GM12874 (cell line): ENCODE results near the gene HAND1.

Experiments
- TF ChIP-seq, protein P1 (sequence below): IDR thresholded peaks from 2 replicates; pipeline ENCODE4 v1.5.1; 2011; ENCODE audit warnings: low read depth, mild to moderate bottlenecking, control low read depth, low read length, moderate library complexity; ENCODE audit not compliant: insufficient read depth

Gene HAND1

DNA sequence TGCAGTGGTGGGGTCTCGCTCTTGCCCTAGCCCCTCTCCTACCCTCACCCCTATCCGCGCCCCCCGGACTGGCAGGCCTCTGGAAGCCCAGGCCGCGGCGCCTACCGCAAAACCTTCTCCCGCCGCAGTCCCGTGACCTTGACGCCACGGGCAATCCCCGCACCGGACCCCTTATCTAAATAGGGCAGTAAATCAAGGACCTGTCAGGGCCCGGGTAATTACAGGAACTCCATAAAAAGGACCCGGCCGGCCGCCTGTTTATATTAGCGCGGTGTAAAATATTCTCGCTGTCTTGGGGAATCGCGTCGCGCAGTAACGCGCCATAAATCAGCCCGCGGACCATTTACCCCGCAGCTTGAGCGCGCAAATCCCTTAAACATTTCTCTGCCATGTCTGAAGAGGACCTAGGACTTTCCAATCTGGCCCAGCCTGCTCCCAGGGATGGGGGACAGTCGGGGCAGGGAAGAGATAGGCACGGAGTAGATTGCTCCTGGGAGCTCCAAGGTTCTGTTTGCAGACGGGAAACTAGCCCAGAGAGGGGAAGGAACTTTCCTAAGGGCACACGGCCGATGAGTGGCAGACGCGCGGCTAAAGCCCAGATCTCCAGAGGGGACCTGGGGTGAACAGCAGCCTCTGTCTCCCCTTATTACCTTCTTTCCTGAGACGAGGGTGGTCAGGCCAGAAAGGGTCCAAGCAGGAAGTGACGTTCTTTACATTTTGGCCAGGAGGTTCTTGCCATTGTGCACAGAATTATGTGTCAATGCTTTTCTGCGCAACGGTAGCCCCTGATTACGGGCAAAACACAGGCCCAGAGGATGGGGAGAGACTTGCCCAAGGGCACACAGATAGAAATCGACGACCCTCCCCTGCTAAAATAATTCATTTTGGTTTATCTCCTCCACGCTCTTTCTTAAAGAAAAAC lies 4.8 kb upstream of the HAND1 start:
- TF ChIP-seq, protein P1, sequence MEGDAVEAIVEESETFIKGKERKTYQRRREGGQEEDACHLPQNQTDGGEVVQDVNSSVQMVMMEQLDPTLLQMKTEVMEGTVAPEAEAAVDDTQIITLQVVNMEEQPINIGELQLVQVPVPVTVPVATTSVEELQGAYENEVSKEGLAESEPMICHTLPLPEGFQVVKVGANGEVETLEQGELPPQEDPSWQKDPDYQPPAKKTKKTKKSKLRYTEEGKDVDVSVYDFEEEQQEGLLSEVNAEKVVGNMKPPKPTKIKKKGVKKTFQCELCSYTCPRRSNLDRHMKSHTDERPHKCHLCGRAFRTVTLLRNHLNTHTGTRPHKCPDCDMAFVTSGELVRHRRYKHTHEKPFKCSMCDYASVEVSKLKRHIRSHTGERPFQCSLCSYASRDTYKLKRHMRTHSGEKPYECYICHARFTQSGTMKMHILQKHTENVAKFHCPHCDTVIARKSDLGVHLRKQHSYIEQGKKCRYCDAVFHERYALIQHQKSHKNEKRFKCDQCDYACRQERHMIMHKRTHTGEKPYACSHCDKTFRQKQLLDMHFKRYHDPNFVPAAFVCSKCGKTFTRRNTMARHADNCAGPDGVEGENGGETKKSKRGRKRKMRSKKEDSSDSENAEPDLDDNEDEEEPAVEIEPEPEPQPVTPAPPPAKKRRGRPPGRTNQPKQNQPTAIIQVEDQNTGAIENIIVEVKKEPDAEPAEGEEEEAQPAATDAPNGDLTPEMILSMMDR = no peak

DNA sequence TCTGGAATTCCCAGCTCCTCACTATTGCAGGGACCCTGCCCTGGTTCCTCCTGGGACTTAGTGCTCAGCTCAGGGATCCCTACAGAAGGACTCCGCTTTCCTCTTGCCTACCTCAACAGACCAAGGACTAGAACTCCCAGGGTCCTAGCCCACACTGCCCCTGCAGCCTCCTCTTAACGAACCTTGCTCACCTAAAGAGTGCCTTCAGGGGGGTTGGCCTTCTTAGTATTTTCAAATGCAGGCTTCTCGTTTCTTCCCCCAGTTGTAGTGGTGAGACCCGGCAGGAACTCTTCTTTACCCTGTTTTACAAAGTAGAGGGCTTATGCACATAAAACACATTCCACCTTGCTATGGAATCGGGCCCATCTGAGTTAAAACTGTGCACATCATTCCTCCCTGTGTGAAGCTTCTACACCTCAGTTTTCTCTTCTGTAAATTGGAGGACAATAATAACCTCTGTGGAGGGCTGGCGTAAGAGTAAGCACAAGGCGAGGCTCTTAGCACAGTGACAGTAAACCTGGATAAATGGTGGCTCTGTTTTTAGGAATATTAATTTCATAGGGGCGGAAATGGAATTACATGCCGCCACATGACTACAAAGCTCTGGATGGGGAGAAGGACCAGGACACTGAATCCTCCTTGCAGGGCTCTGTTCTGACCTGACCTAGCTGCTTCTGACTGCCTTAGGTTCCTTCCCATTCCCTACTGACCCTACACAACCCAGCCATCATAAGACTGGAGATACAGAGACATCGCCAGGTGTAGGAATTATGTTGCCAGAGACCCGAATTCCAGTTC lies 3.8 kb upstream of the HAND1 start:
- TF ChIP-seq, protein P1 = no peak

DNA sequence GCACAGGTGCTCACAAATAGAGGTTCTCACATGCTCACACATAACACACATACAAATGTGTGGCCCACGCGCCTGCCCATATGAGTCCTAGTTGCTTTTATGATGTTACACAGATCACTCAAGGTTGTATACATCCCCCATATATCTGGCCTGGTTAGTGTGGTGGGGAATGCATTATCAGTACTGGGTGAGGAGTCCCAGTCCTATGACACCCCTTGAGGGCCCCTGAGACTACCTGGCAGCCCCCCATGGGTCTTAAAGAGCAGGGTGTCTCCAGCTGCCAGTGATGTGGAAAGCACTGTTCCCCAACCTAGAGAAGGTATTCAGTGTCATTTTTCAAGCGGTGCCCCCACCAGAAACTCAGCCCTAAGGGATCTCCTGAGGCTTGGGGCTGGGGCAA lies 2.8 kb upstream of the HAND1 start:
- TF ChIP-seq, protein P1 = no peak

DNA sequence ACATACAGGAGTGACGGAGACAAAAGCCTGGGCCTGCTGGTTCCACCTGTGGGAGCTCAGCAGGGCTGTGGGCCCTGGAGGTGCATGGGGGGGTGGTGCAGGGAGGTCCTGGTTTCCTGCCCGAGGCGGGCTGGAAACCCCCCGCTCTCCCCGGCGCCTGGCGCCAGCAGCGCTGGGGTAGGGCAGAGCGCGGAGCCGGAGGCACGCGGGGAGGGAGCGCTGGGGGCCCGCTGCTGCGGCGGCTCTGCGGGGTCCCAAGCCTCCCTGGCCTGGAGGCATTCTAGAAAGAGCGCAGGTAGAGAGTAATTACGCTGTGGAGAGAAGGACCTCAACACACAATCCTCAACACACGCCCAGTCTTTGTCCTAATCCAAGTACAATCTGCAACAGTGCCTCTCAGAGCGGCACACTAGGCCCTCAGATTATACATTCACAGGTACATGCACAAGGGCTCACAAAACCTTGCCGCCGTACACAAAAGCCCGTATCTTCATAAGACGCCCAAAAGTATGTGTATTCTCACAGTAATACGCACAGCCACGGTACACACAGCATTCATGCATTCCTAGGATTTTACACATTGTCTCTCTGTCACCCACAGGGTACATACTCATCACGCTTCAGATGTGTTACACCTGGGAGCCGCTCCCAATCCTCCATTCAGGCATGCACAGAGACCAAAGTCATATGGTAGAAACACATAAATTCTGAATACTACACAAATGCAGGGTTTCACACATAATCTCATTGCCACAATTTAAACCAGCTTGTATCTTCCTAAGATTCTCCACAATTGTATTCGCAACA lies 2.1 kb upstream of the HAND1 start:
- TF ChIP-seq, protein P1 = no peak

DNA sequence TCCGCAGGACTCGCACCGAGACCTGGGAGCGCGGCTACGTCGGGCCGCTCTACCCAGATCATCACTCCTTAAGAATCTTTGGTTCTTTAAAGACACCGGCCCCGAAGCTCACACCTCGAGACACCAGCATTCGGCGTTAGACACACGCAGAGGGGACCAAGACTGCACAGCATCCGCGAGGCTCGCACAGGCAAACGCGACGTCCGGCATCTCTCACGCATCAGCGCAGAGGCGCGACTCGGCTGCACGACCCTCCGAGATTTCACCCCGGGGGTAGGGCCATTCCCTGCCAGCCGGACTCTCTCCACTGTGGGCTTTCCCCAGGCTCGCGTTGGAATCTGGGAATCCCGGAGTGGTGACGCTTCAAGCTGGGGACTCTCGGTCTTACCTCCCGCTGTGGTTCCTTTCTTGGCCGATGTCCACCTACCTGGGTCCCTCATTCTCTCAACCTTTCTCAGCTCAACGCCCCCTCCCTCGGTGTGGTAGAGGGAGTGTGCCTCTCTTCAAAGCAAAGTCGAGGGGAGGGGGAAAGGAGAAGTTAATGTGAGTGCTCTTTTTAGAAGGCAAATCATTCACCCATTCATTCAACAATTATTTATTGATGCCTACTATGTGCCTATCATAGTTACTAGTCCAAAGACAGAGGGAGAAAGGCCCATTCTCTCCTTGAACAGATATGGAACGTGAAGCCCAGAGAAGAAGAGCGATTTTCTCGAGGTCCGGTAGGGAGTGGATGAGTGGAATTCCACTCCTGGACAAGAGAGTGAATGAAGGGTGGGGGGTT lies 1.3 kb upstream of the HAND1 start:
- TF ChIP-seq, protein P1 = no peak

DNA sequence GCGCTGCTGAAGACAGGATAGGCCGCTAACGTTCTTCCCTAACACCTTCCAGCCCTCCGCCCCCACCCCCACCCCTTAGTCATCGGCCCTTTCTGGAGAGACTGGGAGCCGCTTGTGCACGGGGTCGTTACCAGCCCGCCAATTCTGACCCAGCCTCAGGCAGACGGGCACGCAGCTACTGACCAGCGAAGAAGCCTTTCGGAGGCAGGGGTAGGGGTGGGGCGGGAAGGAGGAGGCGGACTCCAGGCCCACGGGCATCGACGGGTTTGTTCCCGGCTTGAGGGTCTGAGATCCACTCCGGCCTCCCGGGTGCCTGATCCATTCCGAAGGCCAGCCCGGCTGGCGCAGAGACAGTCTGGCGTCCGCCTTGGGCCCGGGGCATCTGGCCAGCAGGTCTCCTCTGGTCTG lies 729 bp upstream of the HAND1 start:
- TF ChIP-seq, protein P1 = no peak
